Measurements from ENCODE around the gene PCDHGC5.

The PCDHGC5 gene

DNA sequence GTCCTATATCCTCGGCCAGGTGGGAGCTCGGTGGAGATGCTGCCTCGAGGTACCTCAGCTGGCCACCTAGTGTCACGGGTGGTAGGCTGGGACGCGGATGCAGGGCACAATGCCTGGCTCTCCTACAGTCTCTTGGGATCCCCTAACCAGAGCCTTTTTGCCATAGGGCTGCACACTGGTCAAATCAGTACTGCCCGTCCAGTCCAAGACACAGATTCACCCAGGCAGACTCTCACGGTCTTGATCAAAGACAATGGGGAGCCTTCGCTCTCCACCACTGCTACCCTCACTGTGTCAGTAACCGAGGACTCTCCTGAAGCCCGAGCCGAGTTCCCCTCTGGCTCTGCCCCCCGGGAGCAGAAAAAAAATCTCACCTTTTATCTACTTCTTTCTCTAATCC, 11.1 kb upstream of the PCDHGC5 start:
- Histone ChIP-seq H3K4me3 (ENCODE audit: low read depth in 1 of 5, low read length in 5 of 5) (peak overlapping the region; percentile 1 to 97 (median 84)), H3K9me3 (ENCODE audit: control insufficient read depth in 5 of 5, low read length in 5 of 5) (no peaks in the 10 kb centered on the region), H3K27me3 (ENCODE audit: control insufficient read depth in 5 of 5, insufficient read depth in 4 of 5, low read length in 5 of 5) (peaks cover 0 to 5% (median 2%) of the 10 kb centered on the region in 5 donors), H3K9ac (ENCODE audit: low read length in 5 of 5) (peak overlapping the region in 2 of 5 donors; percentile 23 to 36), H3K4me1 (ENCODE audit: control insufficient read depth in 5 of 5, insufficient read depth in 5 of 5, low read length in 5 of 5) (peaks cover 5 to 45% (median 40%) of the 10 kb centered on the region in 5 donors), H3K36me3 (ENCODE audit: control insufficient read depth in 5 of 5, insufficient read depth in 5 of 5, low read length in 5 of 5) (no peaks in the 10 kb centered on the region), H3K27ac (ENCODE audit: low read depth, low read length) (no peak overlapping the region)

DNA sequence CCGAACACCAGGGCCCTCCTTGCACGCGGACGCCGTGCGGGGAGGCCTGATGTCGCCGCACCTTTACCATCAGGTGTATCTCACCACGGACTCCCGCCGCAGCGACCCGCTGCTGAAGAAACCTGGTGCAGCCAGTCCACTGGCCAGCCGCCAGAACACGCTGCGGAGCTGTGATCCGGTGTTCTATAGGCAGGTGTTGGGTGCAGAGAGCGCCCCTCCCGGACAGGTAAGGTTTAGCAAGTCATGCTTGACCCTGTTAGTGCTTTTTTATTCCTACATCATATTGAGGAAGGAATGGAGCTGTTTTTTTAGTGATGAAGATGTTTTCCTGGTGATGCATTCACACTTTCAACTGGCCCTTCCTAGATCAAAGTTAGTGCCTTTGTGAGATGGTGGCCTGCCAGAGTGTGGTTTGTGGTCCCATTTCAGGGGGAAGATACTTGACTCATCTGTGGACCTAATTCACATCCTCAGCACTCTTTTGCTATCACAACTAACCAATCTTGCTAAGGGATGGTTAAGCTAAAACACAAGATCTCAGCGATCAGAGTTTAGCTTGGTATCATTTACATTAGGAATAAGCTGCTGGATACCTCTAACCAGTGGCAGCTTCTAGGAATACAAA, 10.4 kb upstream of the PCDHGC5 start:
- H3K27ac ChIP-seq (ENCODE audit: low read depth, low read length): no peak overlapping the region
- H3K36me3 ChIP-seq (ENCODE audit: control insufficient read depth in 5 of 5, insufficient read depth in 5 of 5, low read length in 5 of 5): no peaks in the 10 kb centered on the region
- no peaks in the 10 kb centered on the region for H3K9me3 ChIP-seq (ENCODE audit: control insufficient read depth in 5 of 5, low read length in 5 of 5)
- H3K4me3 ChIP-seq (ENCODE audit: low read depth in 1 of 5, low read length in 5 of 5): peak overlapping the region in 4 of 5 donors; percentile 37 to 97 (median 82)
- H3K27me3 ChIP-seq (ENCODE audit: control insufficient read depth in 5 of 5, insufficient read depth in 4 of 5, low read length in 5 of 5): peaks cover 0 to 5% (median 2%) of the 10 kb centered on the region in 5 donors
- peak overlapping the region in 1 of 5 donors; percentile 23 for H3K9ac ChIP-seq (ENCODE audit: low read length in 5 of 5)
- H3K4me1 ChIP-seq (ENCODE audit: control insufficient read depth in 5 of 5, insufficient read depth in 5 of 5, low read length in 5 of 5): peaks cover 5 to 47% (median 40%) of the 10 kb centered on the region in 5 donors

DNA sequence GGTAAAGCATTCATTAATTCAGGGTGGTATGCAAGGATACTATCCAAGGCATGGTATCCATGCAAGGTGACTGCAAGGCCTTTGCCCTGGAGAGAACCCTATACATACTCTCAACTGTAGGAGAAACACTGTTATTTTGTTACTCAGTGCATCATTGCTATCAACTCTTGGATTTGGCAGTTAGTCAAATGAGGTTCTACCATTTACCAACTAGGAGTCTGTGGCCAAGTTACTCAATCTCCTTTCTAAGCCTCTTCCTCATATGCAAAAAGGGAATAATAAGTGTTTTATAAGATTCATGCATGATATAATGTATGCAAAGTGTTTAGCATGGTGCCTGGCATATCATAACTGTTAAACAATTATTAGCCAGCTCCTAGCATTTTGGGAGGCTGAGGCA, 9.1 kb upstream of the PCDHGC5 start:
- H3K4me3 ChIP-seq (ENCODE audit: low read depth in 1 of 5, low read length in 5 of 5): peak overlapping the region in 1 of 5 donors; percentile 20
- H3K36me3 ChIP-seq (ENCODE audit: control insufficient read depth in 5 of 5, insufficient read depth in 5 of 5, low read length in 5 of 5): no peaks in the 10 kb centered on the region
- H3K27ac ChIP-seq (ENCODE audit: low read depth, low read length): no peak overlapping the region
- H3K9ac ChIP-seq (ENCODE audit: low read length in 5 of 5): no peak overlapping the region
- H3K27me3 ChIP-seq (ENCODE audit: control insufficient read depth in 5 of 5, insufficient read depth in 4 of 5, low read length in 5 of 5): peaks cover 0 to 11% (median 8%) of the 10 kb centered on the region in 5 donors
- peaks cover 5 to 58% (median 51%) of the 10 kb centered on the region in 5 donors for H3K4me1 ChIP-seq (ENCODE audit: control insufficient read depth in 5 of 5, insufficient read depth in 5 of 5, low read length in 5 of 5)
- H3K9me3 ChIP-seq (ENCODE audit: control insufficient read depth in 5 of 5, low read length in 5 of 5): no peaks in the 10 kb centered on the region

DNA sequence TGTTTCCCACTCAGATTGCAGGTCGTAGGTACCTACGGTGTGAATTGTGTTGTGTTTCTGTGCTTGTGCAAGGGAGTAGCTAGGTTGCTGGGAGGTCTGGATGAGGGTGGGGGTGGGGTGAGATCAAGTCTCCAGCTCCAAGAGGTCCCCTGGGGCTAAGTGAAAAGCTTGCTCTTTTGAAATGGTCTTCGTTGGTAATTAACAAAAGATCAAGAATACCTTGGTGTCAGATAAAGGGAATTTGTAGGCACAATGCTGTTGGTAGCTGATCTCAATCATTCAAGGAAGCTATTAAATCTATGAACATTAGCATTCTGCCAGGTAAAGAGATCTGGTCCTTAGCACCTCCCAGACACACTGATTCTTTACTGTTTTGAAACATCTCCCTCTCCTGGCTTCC, 5.0 kb upstream of the PCDHGC5 start:
- H3K9me3 ChIP-seq (ENCODE audit: control insufficient read depth in 5 of 5, low read length in 5 of 5): no peaks in the 10 kb centered on the region
- H3K4me1 ChIP-seq (ENCODE audit: control insufficient read depth in 5 of 5, insufficient read depth in 5 of 5, low read length in 5 of 5): peaks cover 4 to 29% (median 26%) of the 10 kb centered on the region in 5 donors
- H3K27me3 ChIP-seq (ENCODE audit: control insufficient read depth in 5 of 5, insufficient read depth in 4 of 5, low read length in 5 of 5): peaks cover 0 to 14% (median 12%) of the 10 kb centered on the region in 5 donors
- H3K36me3 ChIP-seq (ENCODE audit: control insufficient read depth in 5 of 5, insufficient read depth in 5 of 5, low read length in 5 of 5): peaks cover 0 to 9% (median 3%) of the 10 kb centered on the region in 5 donors
- peak overlapping the region in 1 of 5 donors; percentile 52 for H3K4me3 ChIP-seq (ENCODE audit: low read depth in 1 of 5, low read length in 5 of 5)
- H3K27ac ChIP-seq (ENCODE audit: low read depth, low read length): no peak overlapping the region
- no peak overlapping the region for H3K9ac ChIP-seq (ENCODE audit: low read length in 5 of 5)

DNA sequence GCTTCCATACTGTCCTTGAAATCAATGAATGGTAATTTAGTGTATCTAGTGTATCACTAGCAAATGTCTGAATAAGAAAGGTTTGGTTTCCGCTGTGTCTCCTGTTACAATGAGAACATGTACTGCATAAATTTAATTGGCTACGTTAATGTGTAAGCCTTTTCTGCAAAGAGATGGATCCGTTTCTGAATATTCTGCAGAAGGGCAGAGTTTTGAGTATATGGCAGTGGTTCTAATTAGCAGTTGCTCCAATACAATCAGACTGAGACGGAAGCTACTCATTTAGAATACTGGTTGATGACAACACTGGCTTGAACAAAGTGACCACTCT, 4.6 kb upstream of the PCDHGC5 start:
- peaks cover 0 to 14% (median 12%) of the 10 kb centered on the region in 5 donors for H3K27me3 ChIP-seq (ENCODE audit: control insufficient read depth in 5 of 5, insufficient read depth in 4 of 5, low read length in 5 of 5)
- no peak overlapping the region for H3K9ac ChIP-seq (ENCODE audit: low read length in 5 of 5)
- no peak overlapping the region for H3K27ac ChIP-seq (ENCODE audit: low read depth, low read length)
- H3K4me1 ChIP-seq (ENCODE audit: control insufficient read depth in 5 of 5, insufficient read depth in 5 of 5, low read length in 5 of 5): peaks cover 4 to 28% (median 24%) of the 10 kb centered on the region in 5 donors
- peaks cover 0 to 10% (median 6%) of the 10 kb centered on the region in 5 donors for H3K36me3 ChIP-seq (ENCODE audit: control insufficient read depth in 5 of 5, insufficient read depth in 5 of 5, low read length in 5 of 5)
- H3K4me3 ChIP-seq (ENCODE audit: low read depth in 1 of 5, low read length in 5 of 5): peak overlapping the region in 4 of 5 donors; percentile 17 to 59 (median 51)
- no peaks in the 10 kb centered on the region for H3K9me3 ChIP-seq (ENCODE audit: control insufficient read depth in 5 of 5, low read length in 5 of 5)

- Histone ChIP-seq H3K9me3 (ENCODE audit: control insufficient read depth in 5 of 5, low read length in 5 of 5) (no peaks in the 10 kb centered on the region), H3K36me3 (ENCODE audit: control insufficient read depth in 5 of 5, insufficient read depth in 5 of 5, low read length in 5 of 5) (peaks cover 0 to 15% (median 8%) of the 10 kb centered on the region in 5 donors), H3K4me3 (ENCODE audit: low read depth in 1 of 5, low read length in 5 of 5) (peak within 1 kb of the TSS; percentile 17 to 61 (median 52)), H3K4me1 (ENCODE audit: control insufficient read depth in 5 of 5, insufficient read depth in 5 of 5, low read length in 5 of 5) (peaks cover 4 to 23% (median 20%) of the 10 kb centered on the region in 5 donors), H3K27me3 (ENCODE audit: control insufficient read depth in 5 of 5, insufficient read depth in 4 of 5, low read length in 5 of 5) (peaks cover 0 to 14% (median 12%) of the 10 kb centered on the region in 5 donors), H3K9ac (ENCODE audit: low read length in 5 of 5) (peak within 1 kb of the TSS in 3 of 5 donors; percentile 13 to 49 (median 43)), H3K27ac (ENCODE audit: low read depth, low read length) (no peak within 1 kb of the TSS)
These were observed 4.1 kb upstream of the PCDHGC5 start, which contains the start of gene PCDHGC4 for GRCh38 chr5:141484641-141485311. Gene PCDHGC4 (plus strand): TSS chr5:141485030. CDS start chr5:141485174, 144 bp downstream.

DNA sequence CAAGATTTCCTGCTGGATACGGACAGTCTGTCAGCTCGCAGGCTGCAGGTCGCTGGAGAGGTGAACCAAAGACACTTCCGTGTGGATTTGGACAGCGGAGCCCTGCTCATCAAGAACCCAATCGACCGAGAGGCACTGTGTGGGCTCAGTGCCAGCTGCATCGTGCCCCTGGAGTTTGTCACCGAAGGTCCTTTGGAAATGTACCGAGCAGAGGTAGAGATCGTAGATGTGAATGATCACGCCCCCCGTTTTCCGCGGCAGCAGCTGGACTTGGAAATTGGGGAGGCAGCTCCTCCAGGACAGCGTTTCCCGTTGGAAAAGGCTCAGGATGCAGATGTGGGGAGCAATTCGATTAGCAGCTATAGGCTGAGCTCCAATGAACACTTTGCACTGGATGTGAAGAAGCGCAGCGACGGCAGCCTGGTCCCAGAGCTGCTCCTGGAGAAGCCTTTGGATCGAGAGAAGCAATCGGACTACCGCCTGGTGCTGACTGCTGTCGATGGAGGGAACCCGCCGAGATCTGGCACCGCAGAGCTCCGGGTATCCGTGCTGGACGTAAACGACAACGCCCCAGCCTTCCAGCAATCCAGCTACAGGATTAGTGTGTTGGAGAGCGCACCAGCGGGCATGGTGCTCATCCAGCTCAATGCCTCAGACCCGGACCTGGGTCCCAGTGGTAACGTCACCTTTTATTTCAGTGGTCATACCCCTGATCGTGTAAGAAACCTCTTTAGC, 3.4 kb upstream of the PCDHGC5 start:
- Histone ChIP-seq H3K27ac (ENCODE audit: low read depth, low read length) (no peak overlapping the region), H3K4me1 (ENCODE audit: control insufficient read depth in 5 of 5, insufficient read depth in 5 of 5, low read length in 5 of 5) (peaks cover 4 to 21% (median 19%) of the 10 kb centered on the region in 5 donors), H3K9me3 (ENCODE audit: control insufficient read depth in 5 of 5, low read length in 5 of 5) (no peaks in the 10 kb centered on the region), H3K27me3 (ENCODE audit: control insufficient read depth in 5 of 5, insufficient read depth in 4 of 5, low read length in 5 of 5) (peaks cover 0 to 14% (median 12%) of the 10 kb centered on the region in 5 donors), H3K36me3 (ENCODE audit: control insufficient read depth in 5 of 5, insufficient read depth in 5 of 5, low read length in 5 of 5) (peaks cover 0 to 22% (median 15%) of the 10 kb centered on the region in 5 donors), H3K4me3 (ENCODE audit: low read depth in 1 of 5, low read length in 5 of 5) (peak overlapping the region; percentile 17 to 61 (median 52)), H3K9ac (ENCODE audit: low read length in 5 of 5) (peak overlapping the region in 2 of 5 donors; percentile 43 to 49)

DNA sequence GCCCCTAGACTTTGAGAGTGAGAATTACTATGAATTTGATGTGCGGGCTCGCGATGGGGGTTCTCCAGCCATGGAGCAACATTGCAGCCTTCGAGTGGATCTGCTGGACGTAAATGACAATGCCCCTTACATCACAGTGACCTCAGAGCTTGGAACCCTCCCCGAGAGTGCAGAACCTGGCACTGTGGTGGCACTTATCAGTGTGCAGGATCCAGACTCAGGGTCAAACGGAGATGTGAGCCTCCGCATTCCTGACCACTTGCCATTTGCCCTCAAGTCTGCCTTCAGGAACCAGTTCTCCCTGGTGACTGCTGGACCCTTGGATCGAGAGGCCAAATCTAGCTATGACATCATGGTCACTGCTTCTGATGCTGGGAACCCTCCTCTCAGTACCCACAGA, 2.8 kb upstream of the PCDHGC5 start:
- Histone ChIP-seq H3K4me3 (ENCODE audit: low read depth in 1 of 5, low read length in 5 of 5) (no peak overlapping the region), H3K4me1 (ENCODE audit: control insufficient read depth in 5 of 5, insufficient read depth in 5 of 5, low read length in 5 of 5) (peaks cover 4 to 21% (median 19%) of the 10 kb centered on the region in 5 donors), H3K9me3 (ENCODE audit: control insufficient read depth in 5 of 5, low read length in 5 of 5) (no peaks in the 10 kb centered on the region), H3K36me3 (ENCODE audit: control insufficient read depth in 5 of 5, insufficient read depth in 5 of 5, low read length in 5 of 5) (peaks cover 0 to 27% (median 20%) of the 10 kb centered on the region in 5 donors), H3K27me3 (ENCODE audit: control insufficient read depth in 5 of 5, insufficient read depth in 4 of 5, low read length in 5 of 5) (peaks cover 0 to 14% (median 12%) of the 10 kb centered on the region in 5 donors), H3K27ac (ENCODE audit: low read depth, low read length) (no peak overlapping the region), H3K9ac (ENCODE audit: low read length in 5 of 5) (no peak overlapping the region)

DNA sequence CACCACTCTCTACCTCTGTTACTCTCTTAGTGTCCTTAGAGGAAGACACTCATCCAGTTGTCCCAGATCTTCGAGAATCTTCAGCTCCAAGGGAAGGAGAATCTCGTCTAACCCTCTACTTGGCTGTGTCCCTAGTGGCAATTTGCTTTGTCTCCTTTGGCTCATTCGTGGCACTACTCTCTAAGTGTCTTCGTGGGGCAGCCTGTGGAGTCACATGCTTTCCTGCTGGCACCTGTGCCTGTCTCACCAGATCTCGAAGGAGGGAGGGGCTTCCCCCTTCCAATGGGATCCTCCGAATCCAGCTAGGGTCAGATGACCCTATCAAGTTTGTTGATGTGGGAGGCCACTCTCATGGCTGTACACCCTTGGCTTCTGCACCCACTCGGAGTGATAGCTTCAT, 1.8 kb upstream of the PCDHGC5 start:
- peaks cover 4 to 28% (median 19%) of the 10 kb centered on the region in 5 donors for H3K4me1 ChIP-seq (ENCODE audit: control insufficient read depth in 5 of 5, insufficient read depth in 5 of 5, low read length in 5 of 5)
- H3K36me3 ChIP-seq (ENCODE audit: control insufficient read depth in 5 of 5, insufficient read depth in 5 of 5, low read length in 5 of 5): peaks cover 0 to 31% (median 20%) of the 10 kb centered on the region in 5 donors
- peaks cover 0 to 17% (median 12%) of the 10 kb centered on the region in 5 donors for H3K27me3 ChIP-seq (ENCODE audit: control insufficient read depth in 5 of 5, insufficient read depth in 4 of 5, low read length in 5 of 5)
- no peaks in the 10 kb centered on the region for H3K9me3 ChIP-seq (ENCODE audit: control insufficient read depth in 5 of 5, low read length in 5 of 5)
- no peak overlapping the region for H3K9ac ChIP-seq (ENCODE audit: low read length in 5 of 5)
- no peak overlapping the region for H3K4me3 ChIP-seq (ENCODE audit: low read depth in 1 of 5, low read length in 5 of 5)
- no peak overlapping the region for H3K27ac ChIP-seq (ENCODE audit: low read depth, low read length)

Data from subcutaneous abdominal adipose tissue (tissue), 5 donors.